Spinal cord (tissue), 10 donors: ENCODE results near the gene MAF. TPM values are rescaled to one million over a fixed set of nuclear protein-coding genes. Genes with fewer than 3 reads are reported as not detected.

Experiments
- DNase-seq, 6 donors: peaks; one replicate each; pipeline versions ENCODE4 v3.0.0 to v3.0.0-alpha.2; 2013 to 2015; ENCODE audit warnings: low spot score in 6 of 6, low read depth in 4 of 6
- H3K27ac ChIP-seq: one replicate; pipeline ENCODE4 v1.5.1; 2013; ENCODE audit warnings: low read depth, low read length, control low read depth
- H3K27me3 ChIP-seq: one replicate; pipeline ENCODE4 v1.6.1; 2013; ENCODE audit warnings: low read length; ENCODE audit not compliant: control insufficient read depth, insufficient read depth
- H3K36me3 ChIP-seq: one replicate; pipeline ENCODE4 v1.6.1; 2013; ENCODE audit warnings: low read length; ENCODE audit not compliant: control insufficient read depth, insufficient read depth
- H3K4me1 ChIP-seq: one replicate; pipeline ENCODE4 v1.6.1; 2013; ENCODE audit warnings: low read length; ENCODE audit not compliant: control insufficient read depth, insufficient read depth
- H3K4me3 ChIP-seq: one replicate; pipeline ENCODE4 v1.5.1; 2013; ENCODE audit warnings: low read depth, low read length, control low read depth
- H3K9me3 ChIP-seq: one replicate; pipeline ENCODE4 v1.6.1; 2013; ENCODE audit warnings: low read length; ENCODE audit not compliant: control insufficient read depth, insufficient read depth
- WGBS: methylation state at CpG from one replicate; pipeline ENCODE4 v1.1.5; 2013; ENCODE audit warnings: missing lambda C conversion rate; ENCODE audit not compliant: insufficient coverage; 5-methylcytosine and 5-hydroxymethylcytosine counted together
- polyA plus RNA-seq, 2 donors: library from polyadenylated mRNA; unstranded; fragments of 120-200 nt; gene quantifications; one replicate each; pipeline ENCODE4 v1.2.1, GENCODE V29; 2013; ENCODE audit not compliant: insufficient read length in 2 of 2
- total RNA-seq, 2 donors: library from RNA; depleted of rRNA in 1 of 2; stranded (reverse); fragments of 120-200 nt in 1 of 2; fragments of >200 nt in 1 of 2; gene quantifications; one replicate each; pipeline versions ENCODE4 v1.2.3 to v1.2.4, GENCODE V29; 2013 to 2014
- donor health status: healthy.

MAF gene
- total and polyA plus RNA-seq, 4 donors = 32.3 to 118 (median 66.3) TPM

DNA sequence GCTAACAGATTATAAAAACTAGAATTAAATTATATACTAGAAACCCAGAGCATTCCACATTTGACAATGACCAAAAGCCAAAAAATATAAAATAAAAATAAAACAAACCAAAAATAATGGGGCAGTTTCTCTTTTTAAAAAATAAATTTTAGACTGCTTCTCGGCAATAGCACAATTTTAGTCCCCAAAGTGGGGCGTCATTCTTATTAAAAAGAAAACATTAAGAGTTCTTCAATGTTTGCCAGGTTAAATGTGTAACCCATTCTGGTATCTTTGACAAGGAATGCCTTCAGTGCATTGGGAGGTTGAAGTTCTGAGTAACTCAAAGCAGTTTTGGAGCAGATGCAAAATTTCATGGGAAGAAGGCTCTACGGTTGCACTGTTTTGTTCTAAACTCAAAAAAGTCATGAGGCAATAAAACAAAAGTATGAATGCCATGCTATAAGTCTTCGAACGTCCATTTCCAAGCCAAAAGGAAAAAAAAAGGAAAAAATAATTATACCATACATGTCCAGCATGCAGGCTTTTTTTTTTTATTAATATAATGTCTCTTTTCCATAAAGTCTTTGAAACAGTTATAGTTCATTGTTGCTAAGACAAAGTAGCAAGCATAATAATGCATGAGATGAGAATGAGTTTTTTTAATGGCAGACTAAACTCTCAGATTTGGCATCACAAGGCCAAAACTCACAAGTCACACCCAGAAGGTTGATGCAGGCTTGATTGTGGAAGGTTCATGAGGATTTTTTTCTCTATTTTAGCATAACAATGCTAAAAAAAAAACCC lies 3.1 kb downstream of the MAF start:
- 60% methylated on average over 1 of the region's 5 CpGs for WGBS
- H3K27ac ChIP-seq = peak overlapping the region; percentile 67
- no peaks in the 10 kb centered on the region for H3K9me3 ChIP-seq
- H3K36me3 ChIP-seq = no peaks in the 10 kb centered on the region
- DNase-seq = peak in 1 of 6 donors; percentile 42
- peaks cover 9% of the 10 kb centered on the region for H3K27me3 ChIP-seq
- peak overlapping the region; percentile 71 for H3K4me3 ChIP-seq
- H3K4me1 ChIP-seq = peaks cover 25% of the 10 kb centered on the region

DNA sequence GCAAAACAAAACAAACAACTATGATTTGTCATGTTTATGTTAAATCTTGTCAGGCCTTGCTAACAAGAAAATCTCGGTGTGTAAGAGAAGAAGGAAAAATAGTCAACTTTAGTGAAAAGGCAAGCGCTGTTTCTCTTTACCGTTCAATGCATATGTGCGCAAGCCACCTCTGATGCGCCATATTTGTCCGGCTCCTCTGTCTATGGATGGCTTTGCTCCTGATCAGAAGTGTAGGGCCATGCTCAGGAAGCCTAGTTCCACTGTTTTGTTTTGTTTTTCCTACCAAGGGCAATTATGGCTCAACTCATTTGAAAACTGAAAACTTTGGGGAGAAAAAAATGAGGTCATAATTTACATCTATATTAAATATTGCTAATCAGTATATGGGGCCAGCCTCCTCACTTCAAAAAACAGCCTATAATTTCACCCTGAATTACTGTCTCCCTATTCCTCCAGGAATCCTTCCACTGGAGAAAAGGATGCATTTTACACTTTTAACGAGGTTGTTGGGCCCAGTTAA lies 4.5 kb downstream of the MAF start:
- Histone ChIP-seq H3K27ac (no peak overlapping the region), H3K4me3 (peak overlapping the region; percentile 71), H3K4me1 (peaks cover 17% of the 10 kb centered on the region), H3K36me3 (no peaks in the 10 kb centered on the region), H3K9me3 (no peaks in the 10 kb centered on the region), H3K27me3 (peaks cover 7% of the 10 kb centered on the region)
- peak in 1 of 6 donors; percentile 41 for DNase-seq
- 78% methylated on average over 6 of the region's 7 CpGs for WGBS

DNA sequence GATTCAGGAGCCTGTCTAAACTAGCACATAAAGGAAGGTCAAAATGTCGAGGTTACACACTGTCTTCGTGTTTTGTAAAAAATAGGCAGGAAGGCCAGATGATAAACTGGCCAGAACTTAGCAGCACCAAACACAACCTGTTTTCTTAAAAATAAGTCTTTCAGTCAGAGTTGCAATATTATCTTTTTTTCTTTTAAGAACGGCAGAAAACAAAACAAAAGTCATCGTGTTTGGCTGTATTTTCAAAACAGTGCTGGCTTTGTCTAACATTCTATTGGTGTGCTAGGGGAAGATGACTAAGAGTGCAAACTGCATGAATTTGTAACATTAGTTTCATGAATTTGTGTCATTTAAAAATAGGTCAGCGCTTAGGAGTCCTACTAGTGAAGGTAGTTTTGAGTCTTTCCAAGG lies 5.3 kb downstream of the MAF start:
- Histone ChIP-seq H3K4me3 (peak overlapping the region; percentile 71), H3K4me1 (peaks cover 11% of the 10 kb centered on the region), H3K9me3 (no peaks in the 10 kb centered on the region), H3K36me3 (no peaks in the 10 kb centered on the region), H3K27me3 (peaks cover 11% of the 10 kb centered on the region), H3K27ac (peak overlapping the region; percentile 54)
- no peak for DNase-seq
- 55% methylated on average over 4 of the region's 5 CpGs for WGBS

DNA sequence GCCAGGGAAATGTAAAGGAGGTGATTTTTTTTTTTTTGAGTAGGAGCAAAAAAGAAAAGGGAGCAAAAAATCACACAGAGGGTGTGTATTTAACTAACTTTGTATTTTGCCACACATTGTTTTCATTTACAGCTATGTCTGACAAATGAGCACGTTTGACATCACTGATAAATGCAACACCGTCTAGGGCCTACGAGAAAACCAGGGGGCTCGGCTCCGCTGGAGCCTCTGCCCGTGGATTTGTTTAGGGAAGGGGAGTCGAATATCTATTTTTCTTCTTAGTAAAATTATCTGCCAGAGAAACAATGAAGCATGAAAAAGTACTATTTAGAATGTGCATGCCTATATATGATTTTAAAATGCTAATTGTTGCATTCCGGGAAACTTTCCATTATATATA lies 6.8 kb downstream of the MAF start:
- Histone ChIP-seq H3K27ac (peak overlapping the region; percentile 29), H3K27me3 (peaks cover 23% of the 10 kb centered on the region), H3K4me3 (no peak overlapping the region), H3K36me3 (no peaks in the 10 kb centered on the region), H3K9me3 (no peaks in the 10 kb centered on the region), H3K4me1 (peaks cover 16% of the 10 kb centered on the region)
- no peak for DNase-seq
- WGBS = 82% methylated on average over 6 of the region's 8 CpGs

DNA sequence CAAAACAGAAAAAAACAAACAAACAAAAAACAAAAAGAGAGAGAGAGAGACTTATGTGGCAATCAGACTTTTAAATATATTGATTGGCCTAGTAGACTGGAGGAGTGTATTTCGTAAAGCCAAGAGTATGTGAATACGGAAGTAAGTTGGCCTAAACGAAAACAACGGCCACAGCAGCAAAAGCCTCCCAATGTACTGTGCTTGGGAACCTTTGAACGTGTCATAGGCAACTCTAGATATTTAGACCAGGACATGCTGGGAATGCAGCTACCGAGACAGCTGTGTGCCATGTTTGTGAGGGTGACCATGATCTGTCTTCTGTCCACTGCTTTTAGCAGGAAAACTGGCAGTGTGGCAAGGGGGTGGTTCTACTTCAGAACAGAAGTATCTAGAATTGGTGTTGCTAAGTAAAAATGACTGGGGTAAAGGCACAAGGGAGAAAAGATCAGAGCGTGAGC lies 7.4 kb downstream of the MAF start:
- H3K4me1 ChIP-seq = peaks cover 13% of the 10 kb centered on the region
- peak overlapping the region; percentile 5 for H3K4me3 ChIP-seq
- 81% methylated on average over 7 of the region's 7 CpGs for WGBS
- no peaks in the 10 kb centered on the region for H3K36me3 ChIP-seq
- H3K9me3 ChIP-seq = no peaks in the 10 kb centered on the region
- peak overlapping the region; percentile 69 for H3K27ac ChIP-seq
- peaks cover 30% of the 10 kb centered on the region for H3K27me3 ChIP-seq
- peak in 1 of 6 donors; percentile 41 for DNase-seq

DNA sequence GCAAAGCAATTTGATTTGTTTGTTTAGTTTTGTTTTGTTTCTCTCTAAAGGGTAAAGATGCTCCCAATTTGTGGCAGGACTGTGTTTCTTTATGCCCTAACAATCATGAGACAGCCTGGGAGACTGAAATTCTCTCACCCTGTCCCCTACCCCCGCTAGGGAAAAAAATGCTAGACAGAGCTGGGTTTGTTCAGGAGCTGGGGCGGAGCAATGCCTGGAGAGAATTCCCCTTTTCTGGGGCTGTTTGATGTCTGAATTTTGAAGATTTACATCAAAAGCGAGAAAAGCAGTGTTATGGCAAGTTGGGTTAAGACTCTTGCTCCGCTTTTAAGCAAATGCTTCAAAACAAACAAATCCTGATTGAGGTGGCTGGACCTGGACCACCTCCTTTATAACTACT lies 8.4 kb downstream of the MAF start:
- no peak for DNase-seq
- H3K9me3 ChIP-seq = no peaks in the 10 kb centered on the region
- peaks cover 29% of the 10 kb centered on the region for H3K27me3 ChIP-seq
- H3K4me1 ChIP-seq = peaks cover 13% of the 10 kb centered on the region
- H3K4me3 ChIP-seq = no peak overlapping the region
- WGBS = 90% methylated on average over 3 of the region's 4 CpGs
- no peaks in the 10 kb centered on the region for H3K36me3 ChIP-seq
- H3K27ac ChIP-seq = peak overlapping the region; percentile 69

DNA sequence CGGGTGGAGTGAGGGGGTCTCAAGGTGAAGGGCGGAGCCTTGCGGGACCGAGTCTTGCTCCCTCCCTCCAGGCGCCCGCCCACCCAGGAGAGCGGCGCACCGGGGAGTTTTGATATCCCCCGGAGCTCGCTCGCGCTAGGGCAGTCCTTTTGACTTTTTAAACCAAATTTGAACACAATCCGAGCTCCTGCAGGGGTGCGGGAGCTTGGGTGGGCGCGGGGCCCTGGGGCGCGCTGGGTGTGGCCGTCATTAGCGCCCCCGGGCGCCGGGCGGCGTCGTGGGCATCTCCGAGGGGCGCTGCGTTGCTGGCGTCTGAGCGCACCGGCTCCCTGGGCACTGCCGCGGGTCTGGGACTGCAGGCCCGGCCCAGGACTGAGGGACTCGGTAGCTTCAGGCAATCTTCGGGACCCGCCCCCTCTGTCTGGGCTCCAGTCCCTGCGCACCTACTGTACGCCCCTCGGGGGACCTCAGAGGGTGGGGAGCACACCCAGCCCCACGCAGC lies 10.9 kb downstream of the MAF start:
- Histone ChIP-seq H3K4me3 (peak overlapping the region; percentile 37), H3K9me3 (no peaks in the 10 kb centered on the region), H3K27me3 (peaks cover 32% of the 10 kb centered on the region), H3K36me3 (no peaks in the 10 kb centered on the region), H3K4me1 (peaks cover 13% of the 10 kb centered on the region), H3K27ac (no peak overlapping the region)
- DNase-seq = no peak
- 13% methylated on average over 43 of the region's 43 CpGs for whole genome bisulfite sequencing

DNA sequence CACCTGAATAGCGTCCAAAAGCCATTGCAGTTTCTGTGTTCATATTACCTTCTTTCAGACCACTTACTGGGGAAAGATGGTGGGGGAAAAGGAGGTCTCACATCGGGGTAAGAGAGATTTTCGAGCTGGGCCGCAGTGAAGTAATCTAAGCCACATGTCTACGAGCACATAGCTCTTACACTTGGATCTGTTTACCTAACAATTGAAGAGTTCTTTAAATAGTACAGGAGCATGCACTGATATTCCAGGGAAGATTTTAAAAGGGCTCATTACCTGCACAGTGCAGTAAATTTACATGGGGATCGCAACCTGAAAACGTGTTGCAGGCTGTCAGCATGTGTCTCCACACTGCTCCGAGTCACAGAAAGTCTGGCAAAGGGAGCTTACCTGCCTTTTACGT lies 12.6 kb downstream of the MAF start:
- Histone ChIP-seq H3K36me3 (no peaks in the 10 kb centered on the region), H3K9me3 (no peaks in the 10 kb centered on the region), H3K4me3 (no peak overlapping the region), H3K4me1 (peaks cover 13% of the 10 kb centered on the region), H3K27me3 (peaks cover 32% of the 10 kb centered on the region), H3K27ac (no peak overlapping the region)
- no peak for DNase-seq
- WGBS = 83% methylated on average over 4 of the region's 9 CpGs

DNA sequence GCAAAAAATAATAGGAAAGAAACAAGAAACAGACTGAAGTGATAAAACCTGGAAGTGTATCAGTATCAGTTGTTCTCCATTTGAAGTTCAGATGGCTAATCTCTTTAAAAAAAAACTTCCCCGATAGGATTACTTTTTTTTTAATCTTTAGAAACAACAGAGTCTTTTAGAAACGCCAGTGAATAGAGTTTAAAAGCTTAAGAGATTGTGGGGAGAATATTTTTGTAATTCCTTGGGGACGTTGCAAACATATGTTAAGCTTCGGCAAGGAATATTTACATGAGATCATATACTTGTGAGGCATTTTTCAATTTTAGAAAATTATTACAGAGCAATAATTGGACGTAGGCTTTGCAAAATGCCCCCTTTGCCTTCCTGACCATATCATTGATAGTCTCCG lies 13.2 kb downstream of the MAF start:
- H3K27me3 ChIP-seq = peaks cover 32% of the 10 kb centered on the region
- no CpG with 5 or more reads among the region's 6 CpGs for WGBS
- peaks cover 12% of the 10 kb centered on the region for H3K4me1 ChIP-seq
- no peak overlapping the region for H3K4me3 ChIP-seq
- H3K9me3 ChIP-seq = no peaks in the 10 kb centered on the region
- no peak overlapping the region for H3K27ac ChIP-seq
- DNase-seq = no peak
- no peaks in the 10 kb centered on the region for H3K36me3 ChIP-seq

DNA sequence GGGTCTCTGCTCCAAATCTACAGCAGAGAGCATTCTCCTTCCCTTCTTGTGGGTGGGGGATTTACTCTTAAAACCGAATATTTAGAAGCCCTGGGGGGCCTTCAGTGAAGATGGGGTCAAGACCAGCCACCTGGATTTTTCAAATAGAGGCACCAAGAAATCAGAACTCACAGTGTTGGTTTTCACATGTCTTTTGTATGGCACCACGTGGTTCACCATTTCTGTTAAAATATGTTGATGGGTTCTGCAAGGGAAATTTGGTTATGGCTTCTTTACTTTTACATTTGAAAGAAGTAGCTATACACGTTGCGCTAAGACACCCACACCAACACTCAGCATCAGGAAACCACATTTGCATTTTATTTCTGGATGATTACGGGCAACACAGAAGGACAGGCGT lies 17.7 kb downstream of the MAF start:
- H3K4me1 ChIP-seq = no peaks in the 10 kb centered on the region
- H3K9me3 ChIP-seq = no peaks in the 10 kb centered on the region
- no peaks in the 10 kb centered on the region for H3K36me3 ChIP-seq
- no peak overlapping the region for H3K27ac ChIP-seq
- no peak for DNase-seq
- H3K4me3 ChIP-seq = no peak overlapping the region
- WGBS = no CpG with 5 or more reads among the region's 6 CpGs
- H3K27me3 ChIP-seq = peaks cover 3% of the 10 kb centered on the region
